ENCODE measurements around the gene TTC23L.
"Not testable (repeated sequence)": the region's sequence is repeated elsewhere in the genome, so short reads cannot be mapped to it uniquely, and the experiment has no call there.

Gene TTC23L

GRCh38 chr5:34838785-34839714, at the start of gene TTC23L:
Gene TTC23L, plus strand, starts transcription at chr5:34839164. Its CDS starts 1,508 bp downstream, at chr5:34840672.
- peak; percentile 95 for DNase-seq

- no peak for DNase-seq
These were observed 49.3 kb upstream of the TTC23L start for GRCh38 chr5:34789639-34790038.

- no peak for DNase-seq
These were observed 48.9 kb upstream of the TTC23L start for GRCh38 chr5:34790069-34790468.

GRCh38 chr5:34791761-34792244, 47.2 kb upstream of the TTC23L start:
- DNase-seq: no peak

- no peak for DNase-seq
These were observed 36.0 kb upstream of the TTC23L start for GRCh38 chr5:34802834-34803563.

- DNase-seq: no peak
These were observed 34.8 kb upstream of the TTC23L start for GRCh38 chr5:34803974-34804732.

GRCh38 chr5:34804913-34805312, 34.1 kb upstream of the TTC23L start:
- DNase-seq: no peak

GRCh38 chr5:34806532-34806931, 32.4 kb upstream of the TTC23L start:
- no peak for DNase-seq

- no peak for DNase-seq
These were observed 27.3 kb upstream of the TTC23L start for GRCh38 chr5:34811706-34812105.

- no peak for DNase-seq
These were observed 25.5 kb upstream of the TTC23L start for GRCh38 chr5:34813509-34813908.

GRCh38 chr5:34817558-34818351, 21.2 kb upstream of the TTC23L start:
- no peak for DNase-seq

GRCh38 chr5:34818717-34819116, 20.2 kb upstream of the TTC23L start:
- DNase-seq: no peak

- DNase-seq: no peak
These were observed 18.4 kb upstream of the TTC23L start for GRCh38 chr5:34820593-34820992.

GRCh38 chr5:34822956-34823715, 15.8 kb upstream of the TTC23L start:
- no peak for DNase-seq

GRCh38 chr5:34826347-34826746, 12.6 kb upstream of the TTC23L start:
- no peak for DNase-seq

- DNase-seq: no peak
These were observed 11.1 kb upstream of the TTC23L start for GRCh38 chr5:34827588-34828506.

- not testable (repeated sequence) for DNase-seq
These were observed 8.1 kb upstream of the TTC23L start for GRCh38 chr5:34830827-34831226.

- no peak for DNase-seq
These were observed 7.7 kb upstream of the TTC23L start for GRCh38 chr5:34831303-34831702.

GRCh38 chr5:34832568-34832967, 6.4 kb upstream of the TTC23L start:
- no peak for DNase-seq

GRCh38 chr5:34833090-34833489, 5.9 kb upstream of the TTC23L start:
- DNase-seq: no peak

Measured in CD4-positive, alpha-beta T cell treated with Interferon gamma for 1 hour (primary cell).